ENCODE results near the gene SOX15. TPM values are rescaled to one million over a fixed set of nuclear protein-coding genes. Genes with fewer than 3 reads are reported as not detected.

SOX15 gene
- total and polyA plus RNA-seq, 2 of the 13 experiments (the other 11 are each of a cell fraction or from before 2014, with no cell fraction given): 0.07 to 0.18 TPM

- TF ChIP-seq ARNT2 (CRISPR knock-in tag; IDR thresholded peaks at IDR 0.05; ENCODE audit: low read depth): no peak
- TF ChIP-seq MYPOP (CRISPR knock-in tag; IDR thresholded peaks at IDR 0.05): 0 out of 2 replicates have a peak, but pooled peaks have one; percentile 53
- peak in 1 of 2 experiments; percentile 44; a peak in 1 of 4 replicates for TF ChIP-seq POLR2A (IDR thresholded peaks at IDR 0.05; ENCODE audit: insufficient read depth in 1 of 2, low read depth in 2 of 2, low read length in 2 of 2)
- no peak for TF ChIP-seq RFXAP (CRISPR knock-in tag; IDR thresholded peaks at IDR 0.05; ENCODE audit: borderline replicate concordance)
- peak; percentile 50; the same call in 1 of the 2 replicates for TF ChIP-seq PHF8 (CRISPR knock-in tag; IDR thresholded peaks at IDR 0.05)
- TF ChIP-seq, protein P1, sequence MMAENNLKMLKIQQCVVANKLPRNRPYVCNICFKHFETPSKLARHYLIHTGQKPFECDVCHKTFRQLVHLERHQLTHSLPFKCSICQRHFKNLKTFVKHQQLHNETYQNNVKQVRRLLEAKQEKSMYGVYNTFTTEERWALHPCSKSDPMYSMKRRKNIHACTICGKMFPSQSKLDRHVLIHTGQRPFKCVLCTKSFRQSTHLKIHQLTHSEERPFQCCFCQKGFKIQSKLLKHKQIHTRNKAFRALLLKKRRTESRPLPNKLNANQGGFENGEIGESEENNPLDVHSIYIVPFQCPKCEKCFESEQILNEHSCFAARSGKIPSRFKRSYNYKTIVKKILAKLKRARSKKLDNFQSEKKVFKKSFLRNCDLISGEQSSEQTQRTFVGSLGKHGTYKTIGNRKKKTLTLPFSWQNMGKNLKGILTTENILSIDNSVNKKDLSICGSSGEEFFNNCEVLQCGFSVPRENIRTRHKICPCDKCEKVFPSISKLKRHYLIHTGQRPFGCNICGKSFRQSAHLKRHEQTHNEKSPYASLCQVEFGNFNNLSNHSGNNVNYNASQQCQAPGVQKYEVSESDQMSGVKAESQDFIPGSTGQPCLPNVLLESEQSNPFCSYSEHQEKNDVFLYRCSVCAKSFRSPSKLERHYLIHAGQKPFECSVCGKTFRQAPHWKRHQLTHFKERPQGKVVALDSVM (CRISPR knock-in tag; IDR thresholded peaks at IDR 0.05): 0 out of 2 replicates have a peak, but pooled peaks have one; percentile 34
- TF ChIP-seq, protein P2, sequence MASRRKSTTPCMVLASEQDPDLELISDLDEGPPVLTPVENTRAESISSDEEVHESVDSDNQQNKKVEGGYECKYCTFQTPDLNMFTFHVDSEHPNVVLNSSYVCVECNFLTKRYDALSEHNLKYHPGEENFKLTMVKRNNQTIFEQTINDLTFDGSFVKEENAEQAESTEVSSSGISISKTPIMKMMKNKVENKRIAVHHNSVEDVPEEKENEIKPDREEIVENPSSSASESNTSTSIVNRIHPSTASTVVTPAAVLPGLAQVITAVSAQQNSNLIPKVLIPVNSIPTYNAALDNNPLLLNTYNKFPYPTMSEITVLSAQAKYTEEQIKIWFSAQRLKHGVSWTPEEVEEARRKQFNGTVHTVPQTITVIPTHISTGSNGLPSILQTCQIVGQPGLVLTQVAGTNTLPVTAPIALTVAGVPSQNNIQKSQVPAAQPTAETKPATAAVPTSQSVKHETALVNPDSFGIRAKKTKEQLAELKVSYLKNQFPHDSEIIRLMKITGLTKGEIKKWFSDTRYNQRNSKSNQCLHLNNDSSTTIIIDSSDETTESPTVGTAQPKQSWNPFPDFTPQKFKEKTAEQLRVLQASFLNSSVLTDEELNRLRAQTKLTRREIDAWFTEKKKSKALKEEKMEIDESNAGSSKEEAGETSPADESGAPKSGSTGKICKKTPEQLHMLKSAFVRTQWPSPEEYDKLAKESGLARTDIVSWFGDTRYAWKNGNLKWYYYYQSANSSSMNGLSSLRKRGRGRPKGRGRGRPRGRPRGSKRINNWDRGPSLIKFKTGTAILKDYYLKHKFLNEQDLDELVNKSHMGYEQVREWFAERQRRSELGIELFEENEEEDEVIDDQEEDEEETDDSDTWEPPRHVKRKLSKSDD (CRISPR knock-in tag; IDR thresholded peaks at IDR 0.05; ENCODE audit: low read depth): 0 out of 2 replicates have a peak, but pooled peaks have one; percentile 5
- TF ChIP-seq ZC3H13 (CRISPR knock-in tag; IDR thresholded peaks at IDR 0.05): no peak
- TF ChIP-seq ZGPAT (CRISPR knock-in tag; IDR thresholded peaks at IDR 0.05): 0 out of 2 replicates have a peak, but pooled peaks have one; percentile 31
- no peak for TF ChIP-seq ARHGAP35 (CRISPR knock-in tag; IDR thresholded peaks at IDR 0.05; ENCODE audit: borderline replicate concordance)
- TF ChIP-seq ZNF264 (CRISPR knock-in tag; IDR thresholded peaks at IDR 0.05): no peak
- no peak for TF ChIP-seq MTA1 (CRISPR knock-in tag; IDR thresholded peaks at IDR 0.05; ENCODE audit: borderline replicate concordance)
- TF ChIP-seq MIER3 (CRISPR knock-in tag; IDR thresholded peaks at IDR 0.05; ENCODE audit: borderline replicate concordance): no peak
- no peak for TF ChIP-seq ZNF33A (CRISPR knock-in tag; IDR thresholded peaks at IDR 0.05; ENCODE audit: borderline replicate concordance)
- TF ChIP-seq ZNF501 (CRISPR knock-in tag; IDR thresholded peaks at IDR 0.05): 0 out of 2 replicates have a peak, but pooled peaks have one; percentile 15
- TF ChIP-seq ZNF326 (CRISPR knock-in tag; IDR thresholded peaks at IDR 0.05; ENCODE audit: borderline replicate concordance): no peak
- no peak for TF ChIP-seq ATF1 (CRISPR knock-in tag; IDR thresholded peaks at IDR 0.05)
- TF ChIP-seq SMYD3 (CRISPR knock-in tag; IDR thresholded peaks at IDR 0.05): 0 out of 2 replicates have a peak, but pooled peaks have one; percentile 35
- no peak for TF ChIP-seq ZNF121 (CRISPR knock-in tag; IDR thresholded peaks at IDR 0.05)
Observed at GRCh38 chr17:7548585-7549400, 41.1 kb downstream of the SOX15 start, which contains the start of gene TNFSF12 (continued).

Measured in HepG2 (cell line).